HEK293 (cell line): ENCODE data around the gene ZC3H18.

Experiments used
- CTCF ChIA-PET: fragments of 350-600 bp; formaldehyde crosslinking; extraction: SDS; loops from one replicate; lab custom pipeline; 2021; ENCODE audit warnings: antibody characterized with exemption; lab: Yijun Ruan, JAX
- POLR2A ChIA-PET: fragments of 300-600 bp; formaldehyde crosslinking; extraction: SDS; loops from one replicate; lab custom pipeline; 2020; ENCODE audit warnings: antibody characterized with exemption, inconsistent platforms; lab: Yijun Ruan, JAX
- H3K27ac ChIP-seq: fragments of 200-500 bp; sonication (Bioruptor generic); 2 replicates; pipeline ENCODE4 v1.5.1; 2014; ENCODE audit warnings: low read depth, low read length, control low read depth, inconsistent platforms; ENCODE audit errors: extremely low read depth
- H3K36me3 ChIP-seq, 2 experiments: fragments of 200-500 bp in 1 of 2; sonication (Bioruptor generic) in 1 of 2; 1 replicate in 1 of 2; 2 replicates in 1 of 2; pipeline ENCODE4 v1.5.1; 2014 to 2017; ENCODE audit warnings: inconsistent platforms in 2 of 2, low read length in 2 of 2; ENCODE audit not compliant: control insufficient read depth in 2 of 2, insufficient read depth in 1 of 2
- H3K4me1 ChIP-seq: fragments of 200-500 bp; sonication (Bioruptor generic); 2 replicates; pipeline ENCODE4 v1.5.1; 2014; ENCODE audit warnings: mild to moderate bottlenecking, low read length, inconsistent platforms; ENCODE audit not compliant: control insufficient read depth, insufficient read depth
- H3K4me3 ChIP-seq: 2 replicates; pipeline ENCODE4 v1.5.1; 2011; ENCODE audit warnings: low read depth, mild to moderate bottlenecking, control low read depth, low read length, moderate library complexity
- H3K9me3 ChIP-seq: fragments of 200-500 bp; sonication (Bioruptor generic); 2 replicates; pipeline ENCODE4 v1.5.1; 2014; ENCODE audit warnings: low read depth, low read length, inconsistent platforms; ENCODE audit not compliant: control insufficient read depth, insufficient read depth
- PBX3 ChIP-seq: sonication (generic); formaldehyde crosslinking; IDR thresholded peaks from 2 replicates; pipeline ENCODE4 v1.8.1; 2022; ENCODE audit warnings: mild to moderate bottlenecking, moderate library complexity, missing genetic modification reagents
- PRDM10 ChIP-seq: fragments of 450-650 bp; formaldehyde crosslinking; IDR thresholded peaks from 2 replicates; pipeline ENCODE4 v1.5.1; 2016; ENCODE audit warnings: missing biosample characterization, missing genetic modification characterization
- PRDM6 ChIP-seq: fragments of 450-650 bp; formaldehyde crosslinking; IDR thresholded peaks from 2 replicates; pipeline ENCODE4 v1.5.1; 2017; ENCODE audit warnings: missing biosample characterization, missing genetic modification characterization
- SCRT2 ChIP-seq: fragments of 450-650 bp; formaldehyde crosslinking; IDR thresholded peaks from 2 replicates; pipeline ENCODE4 v1.5.1; 2016; ENCODE audit warnings: missing biosample characterization, missing genetic modification characterization
- SETDB1 ChIP-seq: IDR thresholded peaks from one replicate; pipeline ENCODE4 v1.6.1; 2017; ENCODE audit warnings: mild to moderate bottlenecking, low read length, moderate library complexity, mixed read lengths; ENCODE audit not compliant: insufficient read length
- SP3 ChIP-seq: fragments of 450-650 bp; formaldehyde crosslinking; IDR thresholded peaks from 2 replicates; pipeline ENCODE4 v1.5.1; 2016; ENCODE audit warnings: missing biosample characterization, missing genetic modification characterization
- ZFHX2 ChIP-seq: fragments of 450-650 bp; formaldehyde crosslinking; conservative IDR thresholded peaks from 2 replicates; pipeline ENCODE4 v1.5.1; 2016; ENCODE audit warnings: missing biosample characterization, missing genetic modification characterization
- ZFP41 ChIP-seq: fragments of 450-650 bp; formaldehyde crosslinking; IDR thresholded peaks from 2 replicates; pipeline ENCODE4 v1.5.1; 2016; ENCODE audit warnings: missing biosample characterization, missing genetic modification characterization, borderline replicate concordance
- ZNF140 ChIP-seq: fragments of 450-650 bp; formaldehyde crosslinking; IDR thresholded peaks from 2 replicates; pipeline ENCODE4 v1.5.1; 2016; ENCODE audit warnings: missing biosample characterization, missing genetic modification characterization
- ZNF157 ChIP-seq: fragments of 450-650 bp; formaldehyde crosslinking; IDR thresholded peaks from 2 replicates; pipeline ENCODE4 v1.5.1; 2016; ENCODE audit warnings: missing biosample characterization, missing genetic modification characterization
- ZNF19 ChIP-seq: fragments of 450-650 bp; formaldehyde crosslinking; IDR thresholded peaks from 2 replicates; pipeline ENCODE4; 2016; ENCODE audit warnings: missing biosample characterization, missing genetic modification characterization, low read depth
- ZNF266 ChIP-seq: fragments of 450-650 bp; formaldehyde crosslinking; IDR thresholded peaks from 2 replicates; pipeline ENCODE4 v1.5.1; 2016; ENCODE audit warnings: missing biosample characterization, missing genetic modification characterization, low read depth
- ZNF366 ChIP-seq: fragments of 450-650 bp; formaldehyde crosslinking; conservative IDR thresholded peaks from 2 replicates; pipeline ENCODE4 v1.5.1; 2016; ENCODE audit warnings: missing biosample characterization, missing genetic modification characterization
- ZNF596 ChIP-seq: fragments of 450-650 bp; IDR thresholded peaks from 2 replicates; pipeline ENCODE4 v1.5.0; 2018; ENCODE audit warnings: missing biosample characterization, mild to moderate bottlenecking, missing genetic modification characterization, moderate library complexity
- ZNF623 ChIP-seq: fragments of 450-650 bp; formaldehyde crosslinking; IDR thresholded peaks from 2 replicates; pipeline ENCODE4 v1.5.1; 2016; ENCODE audit warnings: missing biosample characterization, missing genetic modification characterization
- ZNF776 ChIP-seq: fragments of 450-650 bp; formaldehyde crosslinking; IDR thresholded peaks from 2 replicates; pipeline ENCODE4 v1.5.0; 2017; ENCODE audit warnings: missing biosample characterization, missing genetic modification characterization, borderline replicate concordance
- ZNF843 ChIP-seq: fragments of 450-650 bp; formaldehyde crosslinking; IDR thresholded peaks from 2 replicates; pipeline ENCODE4 v1.5.1; 2016; ENCODE audit warnings: missing biosample characterization, missing genetic modification characterization

Gene ZC3H18

GRCh38 chr16:88645455-88645854, 75.3 kb downstream of the ZC3H18 start:
- Histone ChIP-seq H3K36me3 (peaks cover 0 to 27% of the 10 kb centered on the region in 2 experiments; a peak in 2 of 3 replicates), H3K9me3 (no peaks in the 10 kb centered on the region), H3K4me1 (0 out of 2 replicates have a peak, but pooled peaks cover 3% of the 10 kb centered on the region), H3K4me3 (no peak overlapping the region), H3K27ac (no peak overlapping the region)
- TF ChIP-seq SETDB1 (no peak), ZNF266 (tag by site-specific recombination) (no peak), PBX3 (no peak)
- CTCF ChIA-PET: no interaction called here
- POLR2A ChIA-PET: no interaction called here

GRCh38 chr16:88645941-88646340, 75.7 kb downstream of the ZC3H18 start:
- H3K27ac ChIP-seq: no peak overlapping the region
- 0 out of 2 replicates have a peak, but pooled peaks cover 3% of the 10 kb centered on the region for H3K4me1 ChIP-seq
- ChIA-PET POLR2A (no interaction called here), CTCF (no interaction called here)
- H3K4me3 ChIP-seq: no peak overlapping the region
- H3K36me3 ChIP-seq: peaks cover 0 to 27% of the 10 kb centered on the region in 2 experiments; a peak in 2 of 3 replicates
- TF ChIP-seq ZNF157 (tag by site-specific recombination): no peak
- TF ChIP-seq SP3 (tag by site-specific recombination): no peak
- no peak for TF ChIP-seq ZNF776
- TF ChIP-seq ZNF140 (tag by site-specific recombination): no peak
- TF ChIP-seq ZNF623 (tag by site-specific recombination): no peak
- no peak for TF ChIP-seq ZFP41 (tag by site-specific recombination)
- no peak for TF ChIP-seq ZFHX2 (tag by site-specific recombination)
- no peak for TF ChIP-seq PRDM6 (tag by site-specific recombination)
- no peak for TF ChIP-seq PRDM10 (tag by site-specific recombination)
- no peak for TF ChIP-seq ZNF596 (tag by site-specific recombination)
- TF ChIP-seq ZNF19: no peak
- TF ChIP-seq SCRT2 (tag by site-specific recombination): no peak
- TF ChIP-seq ZNF843: no peak
- no peak for TF ChIP-seq ZNF366 (tag by site-specific recombination)
- H3K9me3 ChIP-seq: no peaks in the 10 kb centered on the region
